ENCODE data around the gene SYTL1.
A peak's percentile ranks its signal among the peaks of the same experiment; 100 is the strongest.

GRCh38 chr1:27321813-27322568 is 19.8 kb upstream of the SYTL1 start, which contains the start of gene TMEM222:
- TF ChIP-seq CTCF (IDR thresholded peaks at IDR 0.05) (peak; percentile 5 to 57 (median 32)), POLR2A (IDR thresholded peaks at IDR 0.05) (peak in 1 of 2 donors; percentile 53)

Measured in uterus (tissue), 2 donors.